Stimulated activated CD4-positive, alpha-beta T cell treated with anti-CD3 and anti-CD28 coated beads, Interleukin-4, amount 100 ng/mL, for 48 hours (primary cell): ENCODE measurements around the gene ZNF76.
A peak's percentile ranks its signal among the peaks of the same experiment; 100 is the strongest.

Source experiments
- DNase-seq, 2 donors: peaks; one replicate each; pipeline ENCODE4 v3.0.0-alpha.2; 2020; ENCODE audit warnings: low read depth in 2 of 2

The ZNF76 gene

GRCh38 chr6:35267446-35267845 is 7.9 kb downstream of the ZNF76 start:
- DNase-seq: no peak

DNA sequence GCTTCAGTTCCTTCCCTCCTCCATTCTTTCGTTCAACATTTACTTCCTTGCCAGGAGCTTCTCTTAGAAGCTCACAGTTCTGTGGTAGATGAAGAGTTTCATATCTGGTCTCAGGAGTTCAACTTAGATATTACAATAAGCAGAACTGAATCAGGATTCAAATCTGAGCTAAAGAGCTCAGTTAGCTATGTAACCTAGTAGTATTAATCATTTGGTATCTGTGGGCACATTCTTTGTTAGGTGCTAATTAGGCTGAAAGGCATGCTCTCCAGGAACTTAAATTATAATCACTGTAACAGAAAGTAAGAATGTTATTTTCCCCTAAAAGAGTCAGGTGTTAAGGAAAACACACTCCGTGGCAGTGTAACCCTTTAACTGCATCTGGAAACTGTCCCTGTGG is 8.4 kb downstream of the ZNF76 start:
- DNase-seq: no peak

GRCh38 chr6:35272005-35272404 is 12.5 kb downstream of the ZNF76 start:
- DNase-seq: no peak

DNA sequence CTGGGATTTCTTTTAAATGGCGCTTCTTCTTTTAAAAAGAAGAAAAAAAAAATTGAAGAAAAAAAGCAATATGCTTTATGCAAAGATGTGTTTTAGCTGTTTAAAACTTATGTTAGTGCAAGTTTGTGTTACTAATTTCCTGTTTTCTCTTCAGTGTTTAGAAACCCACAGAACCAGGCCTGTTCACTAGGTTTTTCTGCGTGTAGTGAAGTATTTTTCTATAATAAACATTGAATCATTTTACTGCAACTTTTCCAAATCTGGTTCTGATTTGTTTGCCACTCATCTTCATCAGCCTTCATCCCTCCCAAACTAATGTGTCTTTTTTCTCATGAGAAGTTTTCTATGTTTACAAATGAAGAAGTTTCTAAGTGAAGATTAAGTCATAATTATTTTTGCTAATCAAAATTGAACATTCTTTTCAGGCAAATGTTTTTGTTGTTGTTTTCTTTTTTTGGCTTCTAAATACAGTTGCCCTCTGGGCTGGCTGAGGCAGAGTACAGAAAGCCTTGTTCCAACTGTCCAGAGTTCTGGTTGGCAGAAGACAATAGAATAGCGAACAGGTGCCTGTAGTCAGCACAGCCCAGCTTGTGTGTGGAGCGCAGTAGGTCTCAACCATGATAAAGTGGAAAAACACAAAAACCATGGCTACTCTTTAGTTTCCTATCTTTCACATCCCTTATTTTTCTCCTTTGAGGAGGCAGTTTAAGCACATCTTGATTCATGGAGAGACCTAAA is 14.5 kb downstream of the ZNF76 start:
- no peak for DNase-seq

- DNase-seq: no peak
Measured at GRCh38 chr6:35275744-35276260, 16.3 kb downstream of the ZNF76 start.

- DNase-seq: no peak
Measured at GRCh38 chr6:35278708-35279107, 19.2 kb downstream of the ZNF76 start.

DNA sequence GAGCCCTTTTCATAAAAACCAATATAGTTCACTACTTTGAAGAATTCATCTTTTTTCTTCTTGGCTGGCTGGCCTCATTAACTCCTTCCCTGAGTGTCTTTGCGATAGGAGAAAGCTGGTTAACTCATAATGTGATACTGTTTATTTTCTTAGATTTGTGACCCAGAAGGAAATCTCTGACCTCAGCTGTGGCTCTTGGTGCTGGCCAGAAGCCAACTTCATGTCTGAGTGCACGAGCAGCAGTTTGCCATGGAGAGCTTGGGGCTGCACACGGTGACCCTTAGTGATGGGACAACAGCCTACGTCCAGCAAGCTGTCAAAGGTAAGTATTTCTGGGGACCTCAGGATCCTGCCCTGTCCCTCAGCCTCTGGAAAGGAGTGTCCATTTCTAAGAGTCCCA is 21.4 kb downstream of the ZNF76 start:
- DNase-seq: no peak

DNA sequence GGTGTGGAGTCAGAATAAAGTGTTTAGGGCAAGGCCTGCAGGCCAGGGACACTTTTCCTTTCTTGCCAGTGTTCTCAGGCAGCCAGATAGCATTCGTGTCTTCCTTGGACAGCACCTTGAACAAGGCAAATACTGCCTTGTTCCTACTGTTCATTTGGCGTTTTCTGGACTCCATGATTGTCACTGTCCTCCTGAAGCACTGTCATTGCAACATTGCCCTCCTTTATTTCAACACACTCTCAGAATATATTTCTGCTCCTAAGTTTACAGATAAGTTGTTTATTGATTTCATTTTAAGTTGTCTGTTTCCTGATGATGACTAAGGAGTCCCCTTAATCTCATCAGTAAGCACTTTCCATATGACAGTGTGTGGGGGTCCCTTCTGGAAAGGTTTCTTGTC is 22.9 kb downstream of the ZNF76 start:
- no peak for DNase-seq

DNA sequence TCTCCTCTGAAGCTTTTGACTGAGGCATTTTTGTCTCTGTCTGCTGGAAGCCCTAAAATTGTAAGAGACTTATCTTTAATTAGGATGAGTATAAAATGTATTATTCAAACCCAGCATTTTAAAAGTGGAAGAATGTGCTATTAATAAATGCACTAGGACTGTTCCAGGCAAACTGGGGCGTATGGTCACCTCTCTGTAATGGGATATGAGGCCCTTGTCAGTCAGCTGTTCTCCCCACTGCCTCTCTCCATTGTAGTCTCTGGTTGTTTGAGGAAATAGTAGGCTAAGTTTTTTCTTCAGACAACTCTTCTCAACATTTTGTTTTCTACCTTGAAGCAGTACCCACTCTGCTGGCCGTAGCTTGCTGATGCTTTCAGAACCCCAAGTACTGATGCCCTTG is 23.8 kb downstream of the ZNF76 start:
- no peak for DNase-seq

DNA sequence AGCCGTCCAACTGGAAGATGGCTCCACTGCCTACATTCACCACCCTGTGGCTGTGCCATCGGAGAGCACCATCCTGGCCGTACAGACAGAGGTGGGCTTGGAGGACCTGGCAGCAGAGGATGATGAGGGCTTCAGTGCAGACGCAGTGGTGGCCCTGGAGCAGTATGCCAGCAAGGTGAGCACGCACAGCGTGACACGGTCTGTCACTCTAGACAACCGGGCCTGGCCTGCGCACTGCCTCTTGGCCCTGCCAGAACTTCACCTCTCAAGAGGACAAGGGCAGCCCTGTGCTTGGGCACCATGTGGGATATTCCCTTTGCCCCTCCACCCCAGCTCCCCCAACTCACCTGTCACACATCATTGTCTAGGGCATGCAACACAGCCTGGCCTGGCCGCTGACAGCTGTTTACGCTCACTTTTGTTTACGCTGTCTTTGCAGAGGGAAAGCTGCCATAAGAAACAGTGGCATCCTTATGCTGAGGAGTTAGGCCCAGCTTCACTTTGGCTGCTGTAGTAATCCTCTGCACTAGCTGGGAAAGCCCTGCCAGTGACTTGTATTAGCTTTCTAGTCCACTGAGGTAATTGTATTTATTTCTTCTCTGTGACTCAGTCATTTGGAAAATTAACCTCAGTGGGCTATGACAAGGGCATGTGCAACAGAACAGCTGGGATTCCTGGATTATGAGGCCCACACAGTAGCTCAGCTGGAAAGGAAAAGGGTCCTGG is 28.3 kb downstream of the ZNF76 start:
- no peak for DNase-seq

- no peak for DNase-seq
Measured at GRCh38 chr6:35288834-35289233, 29.3 kb downstream of the ZNF76 start.

GRCh38 chr6:35291491-35291890 is 32.0 kb downstream of the ZNF76 start:
- DNase-seq: no peak

DNA sequence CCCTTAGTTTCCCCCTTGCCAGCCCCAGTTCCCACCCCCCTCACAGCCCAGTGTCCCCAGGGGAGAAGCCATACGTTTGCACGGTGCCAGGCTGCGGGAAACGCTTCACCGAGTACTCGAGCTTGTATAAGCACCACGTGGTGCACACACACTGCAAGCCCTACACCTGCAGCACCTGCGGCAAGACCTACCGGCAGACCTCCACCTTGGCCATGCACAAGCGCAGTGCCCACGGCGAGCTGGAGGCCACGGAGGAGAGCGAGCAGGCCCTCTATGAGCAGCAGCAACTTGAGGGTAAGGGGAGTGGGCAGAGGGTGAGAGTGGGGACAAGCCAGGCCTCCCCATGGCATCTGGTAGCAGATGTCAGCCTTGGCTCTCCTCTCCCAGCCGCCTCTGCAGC is 33.0 kb downstream of the ZNF76 start:
- no peak for DNase-seq

DNA sequence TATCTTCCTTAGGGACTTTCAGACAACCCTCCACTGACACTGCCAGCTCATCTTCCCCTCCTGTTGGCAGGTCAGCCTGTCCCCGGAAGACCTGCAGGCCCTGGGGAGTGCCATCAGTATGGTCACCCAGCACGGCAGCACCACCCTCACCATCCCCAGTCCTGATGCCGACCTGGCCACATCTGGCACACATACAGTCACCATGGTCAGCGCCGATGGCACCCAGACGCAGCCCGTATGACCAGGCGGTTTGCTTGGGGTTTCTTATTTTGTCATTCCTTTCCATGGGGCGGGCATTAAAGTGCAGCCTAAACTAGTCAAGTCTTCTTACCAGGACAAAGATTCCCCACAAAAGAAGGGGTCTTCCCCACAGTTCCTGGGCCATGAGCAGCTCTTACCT is 34.1 kb downstream of the ZNF76 start:
- DNase-seq: no peak

- DNase-seq: peak in 1 of 2 donors; percentile 35
Measured at GRCh38 chr6:35294308-35294945, 34.9 kb downstream of the ZNF76 start.

GRCh38 chr6:35295036-35295435 is 35.5 kb downstream of the ZNF76 start:
- no peak for DNase-seq

DNA sequence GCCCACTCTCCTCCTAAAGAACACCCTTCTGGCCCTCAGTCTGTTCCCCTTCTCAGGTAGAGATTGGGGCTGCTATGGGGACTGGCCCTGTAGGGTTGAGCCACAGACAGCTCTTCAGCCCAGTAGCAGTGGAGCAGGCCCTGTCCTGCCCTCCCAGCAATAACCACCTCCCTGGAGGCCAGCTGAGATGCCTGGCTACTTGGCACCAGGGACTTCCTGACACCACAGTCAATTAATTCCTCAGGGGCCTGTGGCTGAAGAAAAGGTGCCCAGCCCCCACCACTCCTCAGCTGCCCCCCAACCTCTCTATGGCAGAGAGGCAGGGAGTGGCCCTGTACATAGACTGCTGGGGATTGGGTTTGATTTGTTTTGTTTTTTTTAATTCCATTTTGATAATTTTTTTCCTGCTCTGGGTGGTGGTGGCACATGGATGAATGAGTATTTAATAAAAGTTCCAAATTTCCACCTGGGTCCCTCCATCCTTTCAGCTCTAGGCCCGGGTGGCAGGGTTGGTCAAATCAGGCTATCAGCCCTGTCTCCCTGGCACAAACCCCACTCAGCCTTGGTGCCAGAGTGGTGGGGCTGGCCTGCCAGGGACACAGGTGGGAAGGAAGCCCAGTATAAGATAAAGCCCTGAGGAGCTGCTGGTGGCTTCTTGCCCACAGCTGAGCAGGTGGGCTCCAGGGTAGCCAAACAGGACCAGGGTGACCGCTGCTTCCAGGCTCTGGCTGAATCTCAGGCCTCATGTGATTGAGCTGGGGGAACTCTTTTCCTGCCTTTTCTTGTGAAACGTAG is 36.2 kb downstream of the ZNF76 start:
- no peak for DNase-seq

DNA sequence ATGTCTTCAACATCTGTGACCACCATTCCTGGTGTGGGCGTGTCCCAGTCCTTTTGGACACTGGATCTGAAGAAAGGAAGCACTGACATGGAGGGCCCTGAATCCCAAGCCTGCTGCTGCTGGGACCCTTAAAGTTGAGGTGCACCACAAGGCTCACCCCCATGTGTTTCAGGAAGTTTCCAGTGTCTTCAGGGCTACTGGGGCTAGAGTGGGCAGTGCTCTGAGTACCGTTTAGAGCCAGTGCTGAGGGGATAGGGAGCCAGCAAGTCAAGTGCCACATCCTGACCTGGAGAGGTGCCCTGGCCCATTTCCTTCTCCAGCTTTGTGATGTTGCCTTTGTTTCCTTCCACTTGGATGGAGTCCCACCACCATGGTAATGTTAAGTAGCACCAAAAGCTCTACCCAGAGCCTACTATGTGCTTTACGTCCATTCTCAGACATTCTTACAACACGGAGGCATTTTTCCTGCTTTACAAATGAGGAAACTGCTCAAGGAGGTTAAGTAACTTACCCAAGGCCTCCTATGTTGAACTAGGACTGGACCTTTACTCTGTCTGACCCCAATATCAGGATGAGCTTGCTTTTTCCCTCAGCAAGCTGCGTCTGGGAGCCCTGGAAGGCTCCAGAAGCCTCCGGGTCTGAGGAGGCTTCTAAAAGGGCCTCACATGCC is 37.5 kb downstream of the ZNF76 start:
- no peak for DNase-seq

GRCh38 chr6:35297601-35298481 is 38.3 kb downstream of the ZNF76 start, which contains the start of gene DEF6:
Gene DEF6, plus strand, starts transcription at chr6:35297818. Its CDS starts 39 bp downstream, at chr6:35297857.
- DNase-seq: peak; percentile 77 to 84

GRCh38 chr6:35298625-35299140 is 39.1 kb downstream of the ZNF76 start:
- DNase-seq: no peak
